Urinary bladder (tissue), 4 donors: ENCODE data around the gene DDX47. TPM values are rescaled to one million over a fixed set of nuclear protein-coding genes. Genes with fewer than 3 reads are reported as not detected.
"Not testable (repeated sequence)": the region's sequence is repeated elsewhere in the genome, so short reads cannot be mapped to it uniquely, and the experiment has no call there.

Source experiments
- DNase-seq: peaks from one replicate; pipeline ENCODE4 v3.0.0-alpha.2; 2015; ENCODE audit errors: extremely low spot score
- H3K27ac ChIP-seq: one replicate; pipeline ENCODE4 v1.5.1; 2013; ENCODE audit warnings: low read depth, mild to moderate bottlenecking, moderate library complexity
- H3K36me3 ChIP-seq: one replicate; pipeline ENCODE4 v1.6.1; 2013; ENCODE audit warnings: mild to moderate bottlenecking, moderate library complexity; ENCODE audit not compliant: insufficient read depth
- H3K4me1 ChIP-seq: one replicate; pipeline ENCODE4 v1.6.1; 2013; ENCODE audit warnings: mild to moderate bottlenecking, moderate library complexity; ENCODE audit not compliant: insufficient read depth
- H3K4me3 ChIP-seq: one replicate; pipeline ENCODE4 v1.5.1; 2013; ENCODE audit warnings: low read depth, low read length
- WGBS: extraction: QIAGEN DNeasy Blood & Tissue Kit; methylation state at CpG from one replicate; pipeline ENCODE4 v1.1.7; 2013; 5-methylcytosine and 5-hydroxymethylcytosine counted together
- polyA plus RNA-seq: library from polyadenylated mRNA; stranded (reverse); fragments of 200-250 nt; gene quantifications from one replicate; pipeline ENCODE4 v1.2.3, GENCODE V29; 2013
- total RNA-seq: library from RNA; depleted of rRNA; stranded (reverse); fragments of >200 nt; gene quantifications from one replicate; pipeline ENCODE4 v1.2.3, GENCODE V29; 2014
- donor health status: healthy with polysubstance abuse.
- donor health status: healthy.

DDX47 gene
- total and polyA plus RNA-seq, 2 donors = 48.2 to 82.8 TPM

DNA sequence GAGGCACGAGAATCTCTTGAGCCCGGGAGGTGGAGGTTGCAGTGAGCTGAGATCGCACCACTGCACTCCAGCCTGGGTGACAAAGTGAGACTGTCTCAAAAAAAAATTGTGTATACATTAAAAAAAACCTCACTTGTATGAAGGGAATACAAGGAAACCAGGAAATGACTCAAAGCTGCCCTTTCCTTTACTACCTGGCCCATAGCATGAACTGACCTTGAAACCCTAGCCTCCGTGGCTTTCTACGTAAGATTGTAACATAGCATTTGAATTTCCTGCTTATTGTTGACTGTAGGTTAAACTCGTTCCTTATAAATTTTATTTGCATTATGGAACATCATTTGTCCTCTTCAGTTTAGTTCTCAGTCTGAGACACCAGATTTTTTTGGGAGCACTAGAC lies 9.1 kb upstream of the DDX47 start:
- Histone ChIP-seq H3K36me3 (no peaks in the 10 kb centered on the region), H3K27ac (peak overlapping the region; percentile 51), H3K4me1 (no peaks in the 10 kb centered on the region), H3K4me3 (no peak overlapping the region)
- 84% methylated on average over 6 of the region's 6 CpGs for WGBS
- no peak for DNase-seq

DNA sequence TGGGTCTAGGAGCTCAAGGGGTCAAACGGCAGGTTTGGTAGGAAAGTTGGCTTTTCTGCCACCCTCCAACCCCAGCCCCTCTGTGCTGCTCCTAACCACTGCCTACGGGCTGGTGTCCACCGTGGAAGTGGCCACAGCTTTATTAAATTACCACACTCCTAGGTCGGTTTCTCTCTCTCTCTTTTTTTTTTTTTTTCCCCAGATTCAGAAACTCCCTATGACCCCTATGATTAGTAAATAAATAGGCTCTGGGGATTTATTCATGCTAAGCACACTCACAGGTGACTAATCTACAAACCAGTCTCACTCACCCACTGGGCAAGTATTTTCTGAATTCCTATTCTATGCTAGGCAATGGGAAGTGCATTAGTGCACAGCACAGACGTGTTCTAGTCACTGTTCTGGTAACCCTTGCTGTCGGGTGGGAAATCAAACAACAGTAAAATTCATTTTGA lies 8.7 kb upstream of the DDX47 start:
- H3K4me1 ChIP-seq = no peaks in the 10 kb centered on the region
- no peaks in the 10 kb centered on the region for H3K36me3 ChIP-seq
- H3K27ac ChIP-seq = peak overlapping the region; percentile 54
- WGBS = 75% methylated on average over 6 of the region's 6 CpGs
- no peak for DNase-seq
- no peak overlapping the region for H3K4me3 ChIP-seq

DNA sequence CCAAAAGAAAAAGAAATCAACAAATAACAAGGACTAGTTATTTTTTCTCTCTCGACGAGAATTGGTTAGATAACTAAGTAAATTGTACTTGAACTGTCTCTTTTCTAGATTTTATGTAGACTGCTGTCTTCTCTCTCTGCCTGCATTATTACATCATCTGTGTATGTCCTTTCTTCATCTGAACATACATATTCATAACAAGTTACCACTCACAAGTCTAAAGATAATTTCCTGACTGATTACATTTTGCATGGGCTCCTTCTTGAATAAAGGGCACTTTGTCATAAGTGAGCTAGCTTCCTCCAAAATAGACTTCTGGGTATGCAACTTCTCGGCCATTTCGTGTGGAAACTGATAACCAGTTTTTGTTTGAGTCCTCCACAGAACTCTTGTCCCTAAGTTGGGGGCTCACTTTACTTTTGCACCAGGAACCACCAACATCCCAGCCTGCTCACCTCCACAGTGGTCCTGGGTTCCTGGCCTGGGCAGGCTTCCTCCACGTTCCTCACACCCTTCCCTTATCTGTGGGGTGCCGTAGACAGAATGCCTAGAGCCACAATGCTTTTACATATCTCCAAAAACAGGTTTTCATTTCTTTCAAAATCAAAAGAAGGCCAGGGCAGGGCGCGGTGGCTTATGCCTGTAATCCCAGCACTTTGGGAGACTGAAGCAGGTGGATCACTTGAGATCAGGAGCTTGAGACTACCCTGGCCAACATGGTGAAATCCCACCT lies 6.2 kb upstream of the DDX47 start:
- WGBS = 84% methylated on average over 8 of the region's 8 CpGs

DNA sequence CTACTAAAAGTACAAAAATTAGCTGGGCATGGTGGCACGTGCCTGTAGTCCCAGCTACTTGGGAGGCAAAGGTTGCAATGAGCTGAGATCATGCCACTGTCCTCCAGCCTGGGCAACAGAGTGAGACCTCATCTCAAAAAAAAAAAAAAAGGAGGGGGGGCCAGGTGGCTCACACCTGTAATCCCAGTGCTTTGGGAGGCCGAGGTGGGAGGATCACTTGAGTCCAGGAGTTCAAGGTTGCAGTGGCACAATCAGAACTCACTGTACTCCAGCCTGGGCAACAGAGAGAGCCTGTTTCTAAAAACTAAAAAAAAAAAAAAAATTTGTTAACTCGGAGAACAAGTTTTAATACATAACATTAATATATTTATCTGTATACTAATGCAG lies 5.6 kb upstream of the DDX47 start:
- not testable (repeated sequence) for DNase-seq, H3K4me3 ChIP-seq
- 76% methylated on average over 3 of the region's 3 CpGs for WGBS

More for the DNA sequence above, 6.2 kb upstream of the DDX47 start:
- Histone ChIP-seq H3K27ac (peak overlapping the region; percentile 90), H3K36me3 (no peaks in the 10 kb centered on the region), H3K4me1 (no peaks in the 10 kb centered on the region), H3K4me3 (no peak overlapping the region)
- no peak for DNase-seq

DNA sequence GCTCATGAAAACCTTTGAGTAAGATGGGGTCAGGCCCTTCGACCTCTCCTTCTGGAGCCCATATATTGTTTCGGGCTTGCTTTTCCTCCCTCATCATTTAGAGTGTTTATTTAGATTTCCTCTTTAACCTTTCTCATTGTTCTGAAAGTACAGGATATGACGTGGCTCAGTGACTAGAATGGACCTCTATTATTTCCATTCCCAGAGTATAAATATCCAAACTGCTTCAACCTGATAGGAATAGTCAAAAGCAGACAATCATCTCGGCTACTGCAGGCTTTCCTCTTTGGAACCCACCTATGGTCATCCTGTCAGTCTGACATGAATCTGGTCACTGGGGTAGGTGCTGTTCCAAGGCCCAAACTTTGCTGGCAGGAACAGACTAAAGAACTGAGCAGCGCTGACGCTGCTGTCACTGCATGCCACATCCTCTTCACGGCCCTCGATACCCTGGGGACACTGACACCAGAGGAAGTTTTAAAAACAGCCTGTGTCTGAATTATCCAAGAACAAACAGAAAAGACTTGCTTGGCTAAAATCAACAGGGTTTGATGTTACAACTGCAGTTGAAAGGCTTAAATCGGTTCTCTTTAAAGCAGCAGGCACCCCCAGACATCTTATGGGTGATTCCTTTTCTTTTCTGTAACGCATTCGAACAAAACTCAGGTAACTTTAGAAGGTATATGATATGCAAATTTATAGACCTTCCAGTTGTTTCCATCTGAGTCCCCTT lies 5.0 kb upstream of the DDX47 start:
- WGBS = 45% methylated on average over 11 of the region's 11 CpGs
- peak overlapping the region; percentile 86 for H3K27ac ChIP-seq
- H3K4me1 ChIP-seq = no peaks in the 10 kb centered on the region
- H3K36me3 ChIP-seq = no peaks in the 10 kb centered on the region
- no peak overlapping the region for H3K4me3 ChIP-seq
- no peak for DNase-seq

More for the DNA sequence above, 5.6 kb upstream of the DDX47 start:
- H3K36me3 ChIP-seq, H3K4me1 ChIP-seq: not testable (repeated sequence)
- peak overlapping the region; percentile 90 for H3K27ac ChIP-seq

DNA sequence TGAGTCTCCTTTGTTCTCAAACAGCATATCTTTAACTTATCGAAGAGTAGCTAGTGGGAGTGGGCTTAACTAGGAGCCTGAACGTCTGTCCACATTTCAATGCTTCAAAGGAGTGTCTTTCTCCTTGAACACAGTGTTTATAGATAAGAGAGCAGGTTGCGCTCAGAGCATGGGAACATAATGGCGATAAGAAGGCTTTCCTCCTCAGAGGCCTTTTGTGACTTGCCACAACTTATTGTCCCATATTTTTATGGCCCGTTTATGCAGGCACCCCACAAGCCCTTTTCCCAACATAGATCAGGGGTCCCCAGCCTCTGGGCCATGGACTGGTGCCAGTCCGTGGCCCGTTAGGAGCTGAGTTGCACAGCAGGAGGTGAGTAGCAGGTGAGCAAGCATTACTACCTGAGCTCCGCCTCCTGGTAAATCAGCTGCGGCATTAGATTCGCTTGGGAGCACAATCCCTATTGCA lies 2.6 kb upstream of the DDX47 start:
- no peaks in the 10 kb centered on the region for H3K36me3 ChIP-seq
- H3K27ac ChIP-seq = no peak overlapping the region
- no peak for DNase-seq
- H3K4me1 ChIP-seq = peaks cover 1% of the 10 kb centered on the region
- 76% methylated on average over 10 of the region's 10 CpGs for WGBS
- no peak overlapping the region for H3K4me3 ChIP-seq

DNA sequence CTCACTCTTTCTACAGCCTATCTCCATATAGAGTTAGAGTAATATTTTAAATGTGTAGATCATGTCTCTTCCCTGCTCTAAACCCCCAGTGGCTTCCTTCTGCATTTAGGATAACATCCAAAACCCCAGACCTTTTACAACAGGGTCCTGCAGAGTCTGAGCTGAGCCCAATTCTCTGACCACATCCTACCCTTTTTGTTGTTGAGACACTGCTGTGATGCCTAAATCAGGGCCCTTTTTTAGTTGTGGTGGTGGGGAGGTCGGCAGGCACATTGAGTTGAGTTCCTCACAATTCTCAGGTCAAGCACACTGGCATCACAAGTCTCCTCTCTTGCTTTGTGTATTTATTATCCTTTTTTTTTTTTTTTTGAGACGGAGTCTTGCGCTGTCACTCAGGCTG lies 1.8 kb upstream of the DDX47 start:
- Histone ChIP-seq H3K4me3 (no peak overlapping the region), H3K27ac (no peak overlapping the region), H3K4me1 (peaks cover 1% of the 10 kb centered on the region), H3K36me3 (no peaks in the 10 kb centered on the region)
- DNase-seq = no peak
- WGBS = 90% methylated on average over 3 of the region's 3 CpGs

DNA sequence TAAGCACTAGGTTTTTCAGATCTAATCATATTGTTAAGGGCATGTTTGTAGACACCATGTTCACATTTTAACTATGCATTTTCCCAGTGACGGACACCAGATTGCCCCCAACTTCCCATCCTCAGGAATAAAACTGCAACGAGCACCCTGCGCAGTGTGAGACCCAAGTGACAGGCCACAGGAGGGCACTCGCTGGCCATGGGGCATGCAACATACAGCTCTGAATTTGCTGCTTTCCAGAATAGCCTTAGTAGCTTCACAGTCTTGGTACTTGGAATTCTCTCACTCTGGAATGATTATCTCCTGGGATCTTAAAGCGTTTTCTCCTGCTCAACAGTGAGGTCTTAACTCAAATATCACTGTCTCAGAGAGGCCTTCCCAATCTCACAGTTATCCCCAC lies 972 bp upstream of the DDX47 start:
- Histone ChIP-seq H3K27ac (no peak overlapping the region), H3K4me3 (no peak overlapping the region), H3K36me3 (no peaks in the 10 kb centered on the region), H3K4me1 (peaks cover 1% of the 10 kb centered on the region)
- DNase-seq = no peak
- WGBS = 95% methylated on average over 5 of the region's 5 CpGs

DNA sequence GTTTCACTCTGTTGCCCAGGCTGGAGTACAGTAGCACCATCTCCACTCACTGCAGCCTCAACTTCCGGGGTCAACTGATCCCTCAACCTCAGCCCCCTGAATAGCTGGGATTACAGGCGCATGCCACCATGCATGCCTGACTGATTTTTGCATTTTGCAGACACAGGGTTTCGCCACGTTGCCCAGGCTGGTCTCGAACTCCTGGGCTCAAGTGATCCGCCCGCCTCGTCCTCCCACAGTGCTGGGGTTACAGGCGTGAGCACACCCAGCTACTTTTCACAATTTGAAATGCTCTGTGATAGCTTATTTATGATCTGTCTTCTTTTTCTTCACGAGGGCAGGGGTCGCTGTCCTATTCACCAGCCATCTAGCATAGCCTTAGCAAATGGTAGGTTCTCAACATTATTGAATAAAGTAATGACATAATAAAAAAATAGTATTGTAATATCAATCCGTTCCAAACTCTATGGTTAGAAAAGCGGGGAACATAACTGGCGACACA lies 477 bp upstream of the DDX47 start:
- Histone ChIP-seq H3K36me3 (no peaks in the 10 kb centered on the region), H3K4me1 (peaks cover 2% of the 10 kb centered on the region), H3K4me3 (no peak overlapping the region), H3K27ac (no peak overlapping the region)
- 73% methylated on average over 14 of the region's 14 CpGs for WGBS
- DNase-seq = no peak

DNA sequence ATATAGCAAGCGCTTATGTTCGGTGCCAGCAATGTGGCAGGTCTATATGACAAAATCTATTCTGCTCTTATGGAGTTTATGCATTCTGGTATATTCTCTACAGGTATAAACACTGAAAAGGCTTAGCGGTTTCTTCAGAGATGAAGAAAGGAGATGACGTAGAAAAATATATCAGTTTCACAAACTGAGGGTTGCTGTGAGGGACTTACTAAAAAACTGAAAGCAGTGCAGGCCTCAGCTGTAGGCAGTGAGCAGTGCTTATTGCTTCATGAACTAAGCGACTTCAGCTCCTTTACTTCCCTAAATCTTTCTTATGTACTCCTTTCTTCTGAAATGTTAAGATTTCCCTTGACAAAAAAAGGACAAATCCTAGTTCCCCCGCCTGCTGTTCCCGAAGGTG lies 4.5 kb downstream of the DDX47 start:
- Histone ChIP-seq H3K27ac (no peak overlapping the region), H3K4me3 (no peak overlapping the region), H3K4me1 (peaks cover 2% of the 10 kb centered on the region), H3K36me3 (no peaks in the 10 kb centered on the region)
- DNase-seq = no peak
- 94% methylated on average over 7 of the region's 7 CpGs for WGBS

DNA sequence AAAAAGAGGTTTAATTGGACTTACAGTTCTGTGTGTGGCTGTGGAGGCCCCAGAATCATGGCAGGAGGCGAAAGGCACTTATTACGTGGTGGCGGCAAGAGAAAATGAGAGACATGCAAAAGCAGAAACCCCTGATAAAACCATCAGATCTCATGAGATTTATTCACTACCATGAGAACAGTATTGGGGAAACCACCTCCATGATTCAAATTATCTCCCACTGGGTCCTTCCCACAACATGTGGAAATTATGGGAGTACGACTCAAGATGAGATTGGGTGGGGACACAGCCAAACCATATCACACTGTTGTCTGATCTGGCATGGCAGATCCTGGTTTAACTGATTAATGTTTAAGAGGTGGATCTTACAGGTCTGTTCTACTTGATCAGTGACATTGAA lies 5.6 kb downstream of the DDX47 start:
- Histone ChIP-seq H3K4me1 (peaks cover 2% of the 10 kb centered on the region), H3K4me3 (no peak overlapping the region), H3K36me3 (peaks cover 3% of the 10 kb centered on the region), H3K27ac (no peak overlapping the region)
- DNase-seq = no peak
- WGBS = 97% methylated on average over 4 of the region's 4 CpGs

DNA sequence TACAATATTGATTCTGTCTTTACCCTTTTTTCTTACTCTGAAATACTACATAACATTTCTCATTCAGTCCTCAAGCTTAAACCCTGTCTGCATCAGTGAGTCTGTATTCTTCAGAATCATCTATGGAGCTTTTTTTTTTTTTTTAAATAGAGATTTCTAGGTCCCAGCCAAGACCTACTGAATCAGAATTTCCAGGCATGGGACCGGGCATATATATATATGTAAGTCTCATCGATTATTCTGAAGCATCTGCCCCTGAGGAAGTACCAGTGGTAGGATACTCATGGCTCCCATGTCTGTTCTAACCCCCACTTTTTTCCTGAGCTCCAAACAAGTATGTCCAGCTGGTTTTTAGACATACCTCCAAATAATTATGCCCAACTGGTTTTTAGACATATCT lies 6.1 kb downstream of the DDX47 start:
- 86% methylated on average over 2 of the region's 2 CpGs for WGBS
- H3K27ac ChIP-seq = peak overlapping the region; percentile 59
- H3K4me1 ChIP-seq = peaks cover 1% of the 10 kb centered on the region
- DNase-seq = no peak
- H3K36me3 ChIP-seq = peaks cover 3% of the 10 kb centered on the region
- H3K4me3 ChIP-seq = no peak overlapping the region

DNA sequence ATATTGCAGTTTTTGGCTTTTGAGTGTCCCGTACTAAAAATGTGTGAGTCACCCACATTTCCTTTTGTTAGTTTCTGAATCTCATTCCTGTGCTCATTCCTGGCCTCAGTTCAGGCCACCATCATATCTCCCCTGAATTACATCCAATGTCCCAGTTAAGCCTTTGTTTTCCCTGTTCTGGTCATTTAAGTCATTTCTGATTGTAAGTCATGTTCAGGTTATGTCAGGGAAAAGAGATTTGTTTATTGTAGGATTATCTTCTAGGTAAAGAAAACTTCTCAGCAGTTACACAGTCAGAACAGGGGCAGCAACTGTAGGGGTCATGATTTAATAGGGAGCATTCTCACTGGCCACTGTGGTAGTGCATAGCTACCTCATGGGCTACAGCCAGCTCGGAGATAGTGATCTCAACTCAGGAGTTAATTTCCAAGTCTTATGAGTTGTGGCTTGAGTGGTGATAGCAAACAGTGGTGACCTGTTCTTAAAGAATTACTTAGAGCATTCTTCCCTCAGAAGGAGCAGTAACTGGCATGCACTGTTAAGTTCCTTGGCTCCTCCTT lies 6.7 kb downstream of the DDX47 start:
- Histone ChIP-seq H3K27ac (peak overlapping the region; percentile 39), H3K4me1 (peaks cover 1% of the 10 kb centered on the region), H3K4me3 (no peak overlapping the region), H3K36me3 (peaks cover 4% of the 10 kb centered on the region)
- DNase-seq = no peak
- 12% methylated on average over 2 of the region's 2 CpGs for WGBS

DNA sequence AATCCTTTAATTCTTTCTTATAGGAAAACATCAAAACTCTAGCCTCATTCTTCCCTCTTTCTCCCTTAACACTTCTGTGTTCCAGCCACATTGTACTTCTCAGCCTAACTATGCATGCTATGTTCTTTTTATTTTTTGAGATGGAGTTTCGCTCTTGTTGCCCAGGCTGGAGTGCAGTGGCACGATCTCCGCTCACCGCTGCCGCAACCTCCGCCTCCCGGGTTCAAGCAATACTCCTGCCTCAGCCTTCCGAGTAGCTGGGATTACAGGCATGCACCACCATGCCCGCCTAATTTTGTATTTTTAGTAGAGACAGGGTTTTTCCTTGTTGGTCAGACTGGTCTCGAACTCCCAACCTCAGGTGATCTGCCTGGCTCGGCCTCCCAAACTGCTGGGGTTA lies 7.2 kb downstream of the DDX47 start:
- not testable (repeated sequence) for H3K4me1 ChIP-seq, DNase-seq, H3K36me3 ChIP-seq, H3K27ac ChIP-seq, H3K4me3 ChIP-seq
- 89% methylated on average over 11 of the region's 11 CpGs for WGBS
